ENCODE measurements around the gene AFG3L2. TPM values are rescaled to one million over a fixed set of nuclear protein-coding genes. Genes with fewer than 3 reads are reported as not detected.

AFG3L2 gene
- total and polyA plus RNA-seq, 2 of the 8 experiments (the other 6 are each of a cell fraction or from before 2014, with no cell fraction given) = 29.7 to 84.8 TPM

- peak overlapping the region; percentile 35 to 61 for H3K4me2 ChIP-seq (ENCODE audit: insufficient read depth in 1 of 2, low read depth in 2 of 2, low read length in 2 of 2)
- H3K56ac ChIP-seq (replicated peaks; ENCODE audit: insufficient read length, low read depth, low read length) = no peak overlapping the region
- FAIRE-seq = peak; percentile 78
- peak overlapping the region in 2 of 4 experiments; percentile 9 to 44; a peak in 2 of 7 replicates for H3K9ac ChIP-seq (replicated peaks in 1 of 4; ENCODE audit: extremely low read depth in 1 of 4, low read depth in 3 of 4, low read length in 3 of 4)
- no peak overlapping the region for H3K14ac ChIP-seq (ENCODE audit: insufficient read length)
- TF ChIP-seq TEAD4 (IDR thresholded peaks at IDR 0.05; ENCODE audit: low read depth, low read length) (peak; percentile 16; the same call in 1 of the 2 replicates), POLR2A (IDR thresholded peaks at IDR 0.05; ENCODE audit: control extremely low read depth in 1 of 2, low read depth in 2 of 2, low read length in 2 of 2) (0 out of 3 replicates have a peak, but pooled peaks of 1 of the 2 experiments have one; percentile 19), CHD1 (IDR thresholded peaks at IDR 0.05; ENCODE audit: low read depth, low read length) (no peak)
- no peaks in the 10 kb centered on the region for H3K27me3 ChIP-seq (replicated peaks in 1 of 4; ENCODE audit: control insufficient read depth in 3 of 4, extremely low read depth in 1 of 4, insufficient read depth in 3 of 4, low read length in 3 of 4)
- H3K4me1 ChIP-seq (replicated peaks in 1 of 4; ENCODE audit: control insufficient read depth in 3 of 4, insufficient read depth in 4 of 4, low read length in 3 of 4) = peaks cover 15 to 41% (median 39%) of the 10 kb centered on the region in 4 experiments
- ChIA-PET POLR2A (ENCODE audit: partially characterized antibody) (interaction anchor here (0.8 to 1.8 kb wide), 6 partner anchors 10 to 78 kb away, joined by 3 to 7 read pairs (median 3); no protein-coding TSS in a partner anchor), CTCF (ENCODE audit: partially characterized antibody) (interaction anchor here (1.1 to 1.7 kb wide), 4 partner anchors 9 to 54 kb away, joined by 3 to 5 read pairs (median 4); no protein-coding TSS in a partner anchor)
- H2AFZ ChIP-seq (ENCODE audit: low read length) = no peak overlapping the region
- no peaks in the 10 kb centered on the region for H4K20me1 ChIP-seq (replicated peaks in 1 of 2; ENCODE audit: control insufficient read depth in 1 of 2, insufficient read depth in 2 of 2, low read length in 2 of 2)
- no peak overlapping the region for H3K23ac ChIP-seq (ENCODE audit: insufficient read length)
- no peak overlapping the region for H4K8ac ChIP-seq (ENCODE audit: extremely low read depth, insufficient read depth, low read length)
- peak overlapping the region; percentile 72; the same call in 1 of the 2 replicates for H2BK5ac ChIP-seq (ENCODE audit: low read depth, low read length)
- H2BK12ac ChIP-seq (ENCODE audit: low read depth, low read length) = peak overlapping the region; percentile 18
- DNase-seq (ENCODE audit: low read depth in 1 of 2, low spot score in 2 of 2) = no peak
- H3K79me2 ChIP-seq (ENCODE audit: control insufficient read depth in 1 of 2, insufficient read depth in 2 of 2, low read length in 2 of 2) = no peaks in the 10 kb centered on the region
- H2BK120ac ChIP-seq (replicated peaks; ENCODE audit: low read depth, low read length) = peak overlapping the region; percentile 17
- H3K4me3 ChIP-seq (ENCODE audit: extremely low read depth in 1 of 4, insufficient read depth in 2 of 4, low read depth in 3 of 4, low read length in 4 of 4) = peak overlapping the region in 2 of 4 experiments; percentile 8 to 39; a peak in 4 of 8 replicates
- H2BK20ac ChIP-seq (ENCODE audit: low read length) = no peak overlapping the region; the same call in 1 of the 2 replicates
- WGBS, 2 experiments (ENCODE audit: extremely low coverage in 1 of 2, insufficient coverage in 1 of 2, insufficient read length in 1 of 2, insufficient replicate concordance in 2 of 2, low coverage in 1 of 2, low lambda C conversion rate in 2 of 2, missing lambda C conversion rate in 1 of 2) = 35% methylated on average over 6 of the region's 6 CpGs; no CpG with 5 or more reads in 1 of the 2 experiments
- no peak overlapping the region for H3K4ac ChIP-seq (replicated peaks; ENCODE audit: insufficient read length, low read depth, low read length)
- H3K27ac ChIP-seq (ENCODE audit: low read depth, low read length) = peak overlapping the region; percentile 86
- no peak overlapping the region for H2BK15ac ChIP-seq (ENCODE audit: low read length)
- H3K9me3 ChIP-seq (ENCODE audit: insufficient read depth in 2 of 2, low read depth in 1 of 2, low read length in 1 of 2) = no peaks in the 10 kb centered on the region
- no peaks in the 10 kb centered on the region for H3K79me1 ChIP-seq (ENCODE audit: low read depth, low read length)
- no peaks in the 10 kb centered on the region for H3K23me2 ChIP-seq (ENCODE audit: low read depth, low read length)
- H3K36me3 ChIP-seq (ENCODE audit: control insufficient read depth in 2 of 4, insufficient read depth in 4 of 4, low read length in 3 of 4) = peaks cover 0 to 2% (median 0%) of the 10 kb centered on the region in 4 experiments; a peak in 1 of 8 replicates
- peak overlapping the region; percentile 0; the same call in 1 of the 2 replicates for H2AK5ac ChIP-seq (ENCODE audit: low read depth, low read length)
- H4K5ac ChIP-seq (ENCODE audit: insufficient read length, low read depth, low read length) = peak overlapping the region; percentile 55
- peak overlapping the region; percentile 29 for H4K91ac ChIP-seq (replicated peaks; ENCODE audit: insufficient read length, low read length)
- peak overlapping the region; percentile 9 for H3K18ac ChIP-seq (ENCODE audit: extremely low read depth, low read length)
These were observed 40.1 kb downstream of the AFG3L2 start for GRCh38 chr18:12336887-12337286.

Measured in H1 (cell line).